Right hindlimb (tissue), 1 donor: ENCODE data around the gene KCNJ5.
"Not testable (repeated sequence)": the region's sequence is repeated elsewhere in the genome, so short reads cannot be mapped to it uniquely, and the experiment has no call there.

ENCODE experiments used
- DNase-seq: peaks from one replicate; pipeline ENCODE4 v3.0.0-alpha.2; 2018

The KCNJ5 gene

DNA sequence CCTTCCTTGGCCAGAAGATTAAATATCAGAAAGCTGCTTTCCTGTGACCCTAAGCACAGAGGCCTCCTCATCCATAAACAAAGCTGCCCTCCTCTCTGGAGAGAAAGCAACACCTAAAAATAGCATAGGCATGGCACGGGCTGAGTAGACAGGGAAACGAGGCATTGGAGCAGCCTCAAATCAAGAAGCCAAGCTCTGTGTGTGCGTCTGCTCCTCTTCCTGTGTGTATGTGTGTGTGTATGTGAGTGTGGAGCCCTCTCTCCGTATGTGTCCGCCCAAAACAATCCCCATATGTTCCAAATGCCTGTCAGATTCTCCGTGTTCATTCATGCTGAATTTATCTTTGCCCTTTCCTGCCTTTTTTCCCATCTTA, 24.0 kb downstream of the KCNJ5 start:
- no peak for DNase-seq

- DNase-seq: no peak
Measured at GRCh38 chr11:128916037-128916572, 24.9 kb downstream of the KCNJ5 start.

- DNase-seq: no peak
Measured at GRCh38 chr11:128916681-128917080, 25.5 kb downstream of the KCNJ5 start.

- no peak for DNase-seq
Measured at GRCh38 chr11:128917144-128917724, 26.1 kb downstream of the KCNJ5 start.

GRCh38 chr11:128919216-128919615, 28.1 kb downstream of the KCNJ5 start:
- DNase-seq: no peak

GRCh38 chr11:128919635-128920034, 28.5 kb downstream of the KCNJ5 start:
- not testable (repeated sequence) for DNase-seq

DNA sequence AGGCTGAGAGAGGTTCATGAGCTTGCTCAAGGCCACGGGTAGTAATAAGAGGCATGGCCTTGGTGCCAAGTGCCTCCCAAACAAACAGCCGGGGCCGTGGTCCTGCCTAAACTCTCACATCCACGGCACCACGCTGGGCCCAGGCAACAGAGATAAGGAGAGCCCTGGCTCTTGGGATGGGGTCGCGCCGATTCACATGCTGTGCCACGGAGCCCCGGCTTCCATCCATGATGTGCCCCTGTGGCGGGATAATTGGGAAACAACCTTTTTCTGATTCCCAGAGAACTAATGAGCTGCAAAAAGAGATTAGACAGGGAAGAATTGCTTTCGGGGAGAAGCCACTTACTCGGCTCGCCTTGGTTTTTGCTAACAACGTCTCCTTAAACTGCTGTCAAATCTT, 29.5 kb downstream of the KCNJ5 start:
- no peak for DNase-seq

- no peak for DNase-seq
Measured at GRCh38 chr11:128921793-128922192, 30.6 kb downstream of the KCNJ5 start.

DNA sequence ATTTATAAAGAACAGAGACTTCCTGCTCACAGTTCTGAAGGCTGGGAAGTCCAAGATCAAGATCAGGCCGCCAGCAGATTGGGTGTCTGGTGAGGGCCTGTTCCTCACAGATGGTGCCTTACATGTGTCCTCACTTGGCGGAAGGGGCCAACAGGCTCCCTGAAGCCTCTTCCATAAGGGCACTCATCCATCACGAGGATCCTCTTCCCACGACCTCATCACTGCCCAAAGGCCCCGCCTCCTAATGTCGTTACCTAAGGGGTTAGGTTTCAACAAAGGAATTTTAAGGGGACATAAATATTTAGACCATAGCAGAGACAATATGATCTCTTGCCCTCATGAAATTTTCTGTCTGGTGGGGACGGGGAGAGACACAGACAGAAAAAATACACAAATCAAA, 32.9 kb downstream of the KCNJ5 start:
- no peak for DNase-seq

DNA sequence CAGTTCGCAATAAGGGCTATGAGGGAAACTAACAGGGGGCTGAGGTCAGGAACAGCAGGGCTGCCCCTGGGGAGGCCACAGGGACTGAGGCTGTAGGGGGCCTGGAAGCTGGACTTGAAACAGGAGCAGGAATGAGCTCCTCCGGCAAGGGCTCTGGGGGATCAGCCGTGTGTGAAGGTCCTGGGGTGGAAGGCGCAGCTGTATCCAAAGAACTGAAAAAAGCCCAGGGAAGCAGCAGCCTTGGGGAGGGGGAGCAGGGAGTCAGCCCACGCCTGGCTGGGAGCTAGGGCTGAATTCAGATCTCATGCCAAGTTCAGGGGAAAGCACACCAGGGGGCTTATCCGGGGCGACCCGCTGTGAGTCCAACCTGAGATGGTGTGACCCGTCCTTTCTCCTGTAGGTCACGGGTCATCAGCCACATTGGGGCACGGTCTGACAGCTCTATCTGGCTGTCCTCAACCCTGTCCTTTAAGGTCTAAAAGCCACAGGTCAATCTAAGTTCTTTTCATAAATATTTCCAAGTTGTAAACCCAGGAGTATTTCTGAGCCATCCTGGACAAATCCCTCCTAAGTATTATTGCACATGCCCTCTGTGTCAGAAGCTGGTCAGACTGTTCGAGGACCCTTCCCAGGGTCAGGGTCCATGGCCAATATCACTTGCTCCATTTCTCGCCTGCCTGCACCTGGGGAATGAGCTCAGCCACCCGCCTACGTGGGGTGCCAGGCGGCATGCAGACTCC, 33.5 kb downstream of the KCNJ5 start:
- DNase-seq: no peak

DNA sequence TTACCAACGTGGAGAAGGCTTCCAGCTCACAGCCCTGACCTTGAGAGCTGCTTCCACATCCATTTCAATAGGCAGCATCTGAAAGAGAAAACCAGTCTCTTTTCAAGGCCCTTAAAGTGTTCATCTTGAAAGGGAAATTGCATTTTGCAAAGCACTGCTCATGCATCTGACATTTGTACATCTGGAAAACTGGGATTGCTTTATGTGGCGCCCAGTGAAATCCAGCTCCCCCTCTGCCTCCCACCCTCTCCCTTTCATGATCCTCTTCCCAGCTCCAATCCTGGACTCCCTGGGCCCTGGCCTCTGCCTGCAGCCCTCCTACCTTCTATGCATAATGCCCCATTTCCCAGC, 34.1 kb downstream of the KCNJ5 start:
- DNase-seq: no peak

- no peak for DNase-seq
Measured at GRCh38 chr11:128926000-128926399, 34.8 kb downstream of the KCNJ5 start.

DNA sequence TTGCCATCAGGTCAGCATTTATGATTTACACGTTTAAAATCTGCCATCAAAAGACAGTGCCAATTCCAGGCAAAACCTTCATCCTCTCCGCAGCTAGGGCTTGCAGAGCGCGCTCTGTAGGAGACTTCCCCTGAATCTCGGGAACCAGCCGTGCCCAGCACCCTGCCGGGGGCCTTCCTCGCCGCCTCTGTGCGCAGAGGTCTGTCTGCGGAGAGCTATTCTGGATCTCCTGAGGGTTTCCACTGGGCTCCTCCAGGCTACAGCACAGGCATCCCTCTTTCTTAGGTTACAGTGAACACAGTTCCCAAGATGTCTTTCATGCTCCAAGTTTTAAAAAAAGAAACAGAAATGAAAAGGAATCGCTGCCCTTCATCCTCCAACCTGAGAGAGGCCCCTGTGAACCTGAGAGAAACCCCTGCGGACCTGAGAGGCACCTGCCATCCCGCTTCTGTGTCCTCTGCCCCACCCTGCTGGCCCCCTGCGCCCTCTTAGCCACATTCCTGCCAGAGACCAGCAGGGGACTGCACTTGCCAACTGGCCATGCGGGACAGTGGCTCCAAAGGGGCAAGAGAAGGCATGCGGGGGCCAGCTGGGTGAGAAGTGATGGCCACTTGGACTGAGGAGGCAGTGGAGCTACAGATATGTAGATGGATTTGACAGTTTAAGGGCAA, 35.4 kb downstream of the KCNJ5 start:
- DNase-seq: no peak

DNA sequence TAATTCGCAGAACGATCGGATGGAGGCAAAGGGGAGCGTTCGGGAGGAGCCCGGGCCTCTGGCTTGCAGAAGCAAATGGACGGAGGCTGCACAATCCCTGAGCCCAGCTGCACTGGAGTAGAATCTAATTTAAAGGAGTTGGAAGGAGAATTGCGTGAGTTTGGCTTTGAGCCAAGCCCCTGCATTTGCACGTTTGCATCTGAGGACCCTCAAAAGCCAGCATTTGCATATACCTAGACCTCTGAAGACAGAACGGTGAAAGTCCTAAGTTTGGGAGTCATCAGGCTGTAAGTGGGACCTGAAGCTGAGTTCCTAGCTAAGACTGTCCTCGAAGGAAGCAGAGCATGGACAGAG, 35.9 kb downstream of the KCNJ5 start:
- no peak for DNase-seq

- no peak for DNase-seq
Measured at GRCh38 chr11:128927683-128928336, 36.7 kb downstream of the KCNJ5 start.

DNA sequence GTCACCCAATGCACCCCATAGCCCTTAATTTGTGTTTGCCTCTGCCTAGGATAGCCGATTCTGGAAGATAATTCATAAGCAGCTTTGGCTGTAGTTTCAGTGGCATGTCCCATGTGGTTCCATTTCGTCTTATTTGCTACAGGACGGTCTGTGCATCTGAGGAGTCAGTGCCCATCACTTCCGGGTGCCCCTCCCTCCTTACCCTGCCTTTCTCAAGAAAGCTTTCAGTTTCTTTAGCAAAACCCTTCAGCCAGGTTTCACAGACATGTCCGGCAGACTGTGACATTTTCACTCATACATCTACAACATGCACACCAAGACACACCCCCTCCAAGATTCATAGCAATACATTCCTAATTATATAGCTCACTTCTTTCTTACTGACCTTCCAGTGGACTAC, 37.2 kb downstream of the KCNJ5 start:
- no peak for DNase-seq

DNA sequence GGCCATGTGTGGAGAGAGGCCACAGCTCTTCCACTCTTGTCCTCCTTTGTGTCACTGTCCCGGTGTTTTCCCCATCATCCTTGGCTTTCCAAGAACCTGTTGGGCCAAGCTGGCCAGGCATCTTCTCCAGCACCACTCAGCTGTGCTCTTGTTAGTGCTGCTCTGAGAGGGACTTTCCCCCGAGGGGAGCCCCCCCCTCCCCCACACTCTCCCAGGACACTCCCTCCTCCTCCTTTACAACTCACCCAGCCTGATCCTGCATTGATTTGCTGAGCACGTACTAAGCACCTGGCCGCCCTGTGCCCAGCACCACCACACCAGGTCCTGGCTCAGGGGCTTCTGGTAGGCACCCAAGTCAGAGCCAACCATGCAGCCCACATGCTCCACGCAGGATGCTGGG, 38.3 kb downstream of the KCNJ5 start:
- DNase-seq: no peak

DNA sequence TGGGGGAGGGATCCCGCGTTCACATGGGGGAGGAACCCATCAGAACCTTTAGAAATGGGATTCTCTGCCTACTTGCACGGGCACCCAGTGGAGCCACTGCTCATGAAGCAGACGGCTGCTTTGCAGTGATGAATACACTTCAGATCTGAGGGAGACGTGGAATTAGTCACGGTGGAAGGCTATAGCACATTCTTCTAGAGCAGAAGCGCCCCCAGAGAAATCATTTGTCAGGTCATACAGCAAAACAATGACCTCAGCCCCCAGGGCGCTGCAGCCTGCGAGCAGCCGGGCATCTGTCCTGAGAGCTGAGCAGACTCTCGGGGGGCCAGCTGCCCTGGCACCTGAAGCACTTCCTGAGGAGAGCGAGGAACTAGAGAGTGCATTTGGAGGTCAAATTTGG, 38.8 kb downstream of the KCNJ5 start:
- peak; percentile 49 for DNase-seq

DNA sequence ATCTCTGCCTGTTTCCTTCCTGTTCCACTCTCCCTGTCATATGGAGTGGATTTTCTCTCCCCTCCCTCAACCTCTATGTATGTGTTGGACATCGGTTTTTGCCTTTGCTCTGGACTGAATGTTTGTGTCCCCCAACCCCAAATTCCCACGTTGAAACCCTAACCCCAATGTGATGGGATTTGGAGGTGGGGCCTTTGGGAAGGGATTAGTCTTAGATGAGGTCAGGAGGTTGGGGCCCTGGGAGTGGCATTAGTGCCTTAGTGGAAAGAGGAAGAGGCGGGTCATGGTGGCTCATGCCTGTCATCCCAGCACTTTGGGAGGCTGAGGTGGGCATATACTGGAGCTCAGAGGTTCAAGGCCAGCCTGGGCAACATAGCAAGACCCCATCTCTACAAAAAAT, 39.9 kb downstream of the KCNJ5 start:
- DNase-seq: no peak

- DNase-seq: peak; percentile 51
Measured at GRCh38 chr11:128931668-128932067, 40.5 kb downstream of the KCNJ5 start.

GRCh38 chr11:128933481-128934178, 42.5 kb downstream of the KCNJ5 start:
- no peak for DNase-seq

DNA sequence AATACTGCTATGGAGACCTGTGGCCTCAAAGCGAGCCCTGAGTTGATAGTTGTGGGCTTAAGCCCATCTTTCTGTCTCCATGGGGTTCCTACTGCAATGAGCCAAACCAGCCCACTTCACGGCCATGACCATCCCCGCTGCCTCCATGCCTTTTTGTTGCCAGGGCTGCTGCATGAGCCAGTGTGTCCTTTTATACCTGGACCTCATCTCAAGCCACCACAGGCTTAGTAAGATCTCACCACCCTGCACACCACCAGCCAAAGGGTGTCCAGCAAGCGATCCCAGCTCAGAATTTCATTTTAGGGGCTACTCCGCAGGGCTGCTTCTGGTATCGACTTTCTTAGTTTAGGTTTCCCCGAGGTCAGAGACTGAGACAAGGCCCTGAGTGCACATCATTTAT, 43.2 kb downstream of the KCNJ5 start:
- DNase-seq: no peak

- DNase-seq: no peak
Measured at GRCh38 chr11:128934926-128935325, 43.8 kb downstream of the KCNJ5 start.
